Activated CD8-positive, alpha-beta T cell treated with anti-CD3 and anti-CD28 coated beads for 36 hours (primary cell): ENCODE data around the gene TRPM6. TPM values are rescaled to one million over a fixed set of nuclear protein-coding genes. Genes with fewer than 3 reads are reported as not detected.

Experiments
- ATAC-seq: fragments of 200-7000 bp; cut with Tn5 transposase; one replicate; pipeline ENCODE4 v1.10.0; 2021; ENCODE audit warnings: mild to moderate bottlenecking, moderate library complexity
- CTCF ChIA-PET: fragments of 350-600 bp; sonication (Branson Sonifier 250); formaldehyde crosslinking; loops from one replicate; lab custom pipeline; 2021; ENCODE audit warnings: antibody characterized with exemption; lab: Charles Lee
- POLR2A ChIA-PET: fragments of 350-600 bp; sonication (Branson Sonifier 250); formaldehyde crosslinking; loops from one replicate; lab custom pipeline; 2021; ENCODE audit warnings: antibody characterized with exemption; lab: Charles Lee
- DNase-seq: peaks from one replicate; pipeline ENCODE4 v3.0.0-alpha.2; 2020
- H3K27ac Mint-ChIP-seq: one replicate; pipeline ENCODE4 v1.8.0; 2021; ENCODE audit warnings: mild to moderate bottlenecking, mixed read lengths
- H3K27me3 Mint-ChIP-seq: one replicate; pipeline ENCODE4 v1.8.0; 2021; ENCODE audit warnings: mixed read lengths
- H3K36me3 Mint-ChIP-seq: one replicate; pipeline ENCODE4 v1.8.0; 2021; ENCODE audit warnings: low read depth, mixed read lengths
- H3K4me1 Mint-ChIP-seq: one replicate; pipeline ENCODE4 v1.8.0; 2021; ENCODE audit warnings: low read depth, mixed read lengths
- H3K4me3 Mint-ChIP-seq: one replicate; pipeline ENCODE4 v1.8.0; 2021; ENCODE audit warnings: mild to moderate bottlenecking, moderate library complexity, mixed read lengths
- H3K9me3 Mint-ChIP-seq: one replicate; pipeline ENCODE4 v1.8.0; 2021; ENCODE audit warnings: mixed read lengths
- CTCF ChIP-seq: fragments of 200-600 bp; IDR thresholded peaks from one replicate; pipeline ENCODE4 v1.8.0; 2022; ENCODE audit warnings: antibody characterized with exemption, mild to moderate bottlenecking
- intact Hi-C: fragments of 100-400 bp; cut with micrococcal nuclease; formaldehyde crosslinking; loops from one replicate; pipeline ENCODE4 v1.10.0; 2022
- total RNA-seq, 2 experiments: library from RNA; stranded (reverse); gene quantifications; one replicate each; pipeline ENCODE4 v1.2.3, GENCODE V29; 2021

TRPM6 gene
- total RNA-seq, 2 experiments from 2014 or later = not detected

DNA sequence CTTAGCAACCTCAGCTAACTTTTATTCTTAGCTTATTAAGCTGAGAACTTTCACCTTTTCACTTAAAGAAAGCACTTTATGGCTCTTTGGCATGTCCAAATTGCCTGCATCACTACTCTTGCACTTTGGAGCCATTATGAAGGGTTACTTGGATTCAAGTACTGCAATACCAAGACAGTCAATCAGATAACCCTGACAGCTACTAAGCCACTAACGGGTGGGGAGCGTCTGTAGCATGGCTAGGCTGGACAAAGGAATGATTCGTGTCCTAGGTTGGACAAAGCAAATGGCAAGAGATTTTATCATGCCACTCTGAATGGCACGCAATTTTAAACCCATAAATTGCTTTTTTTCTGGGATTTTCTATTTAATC lies 39.6 kb downstream of the TRPM6 start:
- Mint-ChIP-seq H3K9me3 (peaks cover 2% of the 10 kb centered on the region), H3K27me3 (peaks cover 4% of the 10 kb centered on the region), H3K27ac (no peak overlapping the region), H3K36me3 (no peaks in the 10 kb centered on the region), H3K4me3 (no peak overlapping the region), H3K4me1 (no peaks in the 10 kb centered on the region)
- TF ChIP-seq CTCF = no peak
- ChIA-PET CTCF (interaction anchor here (1.1 kb wide), 1 partner anchor 14 kb away, joined by 4 read pairs; no protein-coding TSS in a partner anchor), POLR2A (no interaction called here)
- no peak for ATAC-seq
- DNase-seq = no peak
- intact Hi-C loops = no loop called here

GRCh38 chr9:74847478-74848152 lies 40.1 kb downstream of the TRPM6 start:
- TF ChIP-seq CTCF = no peak
- ATAC-seq (no peak), DNase-seq (no peak)
- Mint-ChIP-seq H3K4me1 (no peaks in the 10 kb centered on the region), H3K4me3 (no peak overlapping the region), H3K27me3 (peaks cover 7% of the 10 kb centered on the region), H3K9me3 (peaks cover 2% of the 10 kb centered on the region), H3K27ac (no peak overlapping the region), H3K36me3 (no peaks in the 10 kb centered on the region)
- ChIA-PET POLR2A (no interaction called here), CTCF (no interaction called here)
- intact Hi-C loops = no loop called here

- H3K36me3 Mint-ChIP-seq = no peaks in the 10 kb centered on the region
- DNase-seq = no peak
- intact Hi-C loops = no loop called here
- no peak for TF ChIP-seq CTCF
- ChIA-PET CTCF (no interaction called here), POLR2A (no interaction called here)
- ATAC-seq = no peak
- peaks cover 2% of the 10 kb centered on the region for H3K9me3 Mint-ChIP-seq
- no peaks in the 10 kb centered on the region for H3K4me1 Mint-ChIP-seq
- H3K27me3 Mint-ChIP-seq = peaks cover 7% of the 10 kb centered on the region
- H3K27ac Mint-ChIP-seq = no peak overlapping the region
- no peak overlapping the region for H3K4me3 Mint-ChIP-seq
These were observed 41.0 kb downstream of the TRPM6 start for GRCh38 chr9:74846766-74847165.

DNA sequence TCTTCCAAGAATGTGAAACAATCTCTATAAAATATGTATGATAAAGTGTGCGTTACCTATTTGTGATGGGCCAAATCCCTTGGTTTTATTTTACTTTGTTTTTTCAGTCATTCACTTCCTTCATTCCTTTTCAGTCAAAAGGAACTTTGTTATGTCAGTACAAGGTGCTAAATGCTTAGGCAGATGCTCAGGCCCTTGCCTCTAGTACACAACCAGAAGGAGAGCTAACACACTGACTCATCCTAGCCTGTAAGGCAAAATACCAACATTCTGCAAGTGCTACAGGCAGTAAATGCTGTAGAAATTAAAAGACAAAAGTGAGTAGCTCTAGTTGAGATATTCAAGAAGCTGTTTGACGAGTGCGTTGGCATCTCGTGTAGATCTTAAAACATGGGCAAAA lies 49.4 kb downstream of the TRPM6 start:
- Mint-ChIP-seq H3K27me3 (peaks cover 3% of the 10 kb centered on the region), H3K4me1 (no peaks in the 10 kb centered on the region), H3K27ac (no peak overlapping the region), H3K4me3 (no peak overlapping the region), H3K9me3 (no peaks in the 10 kb centered on the region), H3K36me3 (no peaks in the 10 kb centered on the region)
- intact Hi-C loops = no loop called here
- no peak for ATAC-seq
- POLR2A ChIA-PET = interaction anchor here (0.6 kb wide), 1 partner anchor 58 kb away, joined by 3 read pairs; no protein-coding TSS in a partner anchor
- TF ChIP-seq CTCF = no peak
- no peak for DNase-seq
- CTCF ChIA-PET = no interaction called here

GRCh38 chr9:74824654-74825053 lies 63.1 kb downstream of the TRPM6 start:
- H3K4me1 Mint-ChIP-seq = no peaks in the 10 kb centered on the region
- peaks cover 6% of the 10 kb centered on the region for H3K27me3 Mint-ChIP-seq
- no peaks in the 10 kb centered on the region for H3K9me3 Mint-ChIP-seq
- intact Hi-C loops = no loop called here
- DNase-seq = no peak
- ATAC-seq = no peak
- POLR2A ChIA-PET = no interaction called here
- CTCF ChIA-PET = interaction anchor here (0.7 kb wide), 1 partner anchor 177 kb away, joined by 4 read pairs; no protein-coding TSS in a partner anchor
- H3K36me3 Mint-ChIP-seq = no peaks in the 10 kb centered on the region
- TF ChIP-seq CTCF = no peak
- no peak overlapping the region for H3K4me3 Mint-ChIP-seq
- H3K27ac Mint-ChIP-seq = no peak overlapping the region
